ENCODE measurements around the gene JMY.

GRCh38 chr5:79263290-79263689, 27.4 kb downstream of the JMY start:
- TF ChIP-seq EZH2 (IDR thresholded peaks at IDR 0.05; ENCODE audit: borderline replicate concordance, low read depth, low read length, poor library complexity, severe bottlenecking) (no peak), CTCF (conservative IDR thresholded peaks at IDR 0.05; ENCODE audit: low read depth, low read length) (no peak)

All from A673 (cell line).